ENCODE data around the gene NPIPB12. TPM values are rescaled to one million over a fixed set of nuclear protein-coding genes. Genes with fewer than 3 reads are reported as not detected.

The NPIPB12 gene
- total RNA-seq, 1 experiment from 2014 or later = 10.8 TPM

Other genes with a start within 250 kb of the NPIPB12 start
- 0.03 and 0.36 TPM in 2 replicates for gene NPIPB11, start 99.7 kb downstream of the NPIPB12 start, total RNA-seq (2014; rRNA removed; shearing (Covaris generic))
- gene BOLA2, start 52.1 kb downstream of the NPIPB12 start, total RNA-seq (2014; rRNA removed; shearing (Covaris generic)) = 37.4 and 44.3 TPM in 2 replicates
- 8.5 and 9.8 TPM in 2 replicates for gene SLX1B, start 51.9 kb downstream of the NPIPB12 start, total RNA-seq (2014; rRNA removed; shearing (Covaris generic))
- 0.23 and 1.2 TPM in 2 replicates for gene SULT1A4, start 46.5 kb downstream of the NPIPB12 start, total RNA-seq (2014; rRNA removed; shearing (Covaris generic))
- gene SPN, start 156.8 kb upstream of the NPIPB12 start, total RNA-seq (2014; rRNA removed; shearing (Covaris generic)) = 0.96 and 2.1 TPM in 2 replicates
- gene QPRT, start 172.8 kb upstream of the NPIPB12 start, total RNA-seq (2014; rRNA removed; shearing (Covaris generic)) = 51.0 and 51.9 TPM in 2 replicates
- not detected in 2 replicates for gene C16orf54, start 239.6 kb upstream of the NPIPB12 start, total RNA-seq (2014; rRNA removed; shearing (Covaris generic))

Data from SJCRH30 (cell line).